Lower leg skin (tissue), 3 donors: ENCODE results near the gene SUB1.

ENCODE experiments used
- POLR2A ChIP-seq, 2 donors: fragments of 450-650 bp; IDR thresholded peaks; one replicate each; pipeline ENCODE4 v1.6.1; 2016 to 2017; ENCODE audit warnings: antibody characterized with exemption in 2 of 2, mild to moderate bottlenecking in 1 of 2, moderate library complexity in 1 of 2
- TF ChIP-seq, protein P1 (sequence below), 3 donors: fragments of 450-650 bp; IDR thresholded peaks; one replicate each; pipeline ENCODE4 v1.5.1; 2016; ENCODE audit warnings: antibody characterized with exemption in 3 of 3, mild to moderate bottlenecking in 3 of 3, moderate library complexity in 2 of 3

- no peak for TF ChIP-seq POLR2A (IDR thresholded peaks at IDR 0.05)
- TF ChIP-seq, protein P1, sequence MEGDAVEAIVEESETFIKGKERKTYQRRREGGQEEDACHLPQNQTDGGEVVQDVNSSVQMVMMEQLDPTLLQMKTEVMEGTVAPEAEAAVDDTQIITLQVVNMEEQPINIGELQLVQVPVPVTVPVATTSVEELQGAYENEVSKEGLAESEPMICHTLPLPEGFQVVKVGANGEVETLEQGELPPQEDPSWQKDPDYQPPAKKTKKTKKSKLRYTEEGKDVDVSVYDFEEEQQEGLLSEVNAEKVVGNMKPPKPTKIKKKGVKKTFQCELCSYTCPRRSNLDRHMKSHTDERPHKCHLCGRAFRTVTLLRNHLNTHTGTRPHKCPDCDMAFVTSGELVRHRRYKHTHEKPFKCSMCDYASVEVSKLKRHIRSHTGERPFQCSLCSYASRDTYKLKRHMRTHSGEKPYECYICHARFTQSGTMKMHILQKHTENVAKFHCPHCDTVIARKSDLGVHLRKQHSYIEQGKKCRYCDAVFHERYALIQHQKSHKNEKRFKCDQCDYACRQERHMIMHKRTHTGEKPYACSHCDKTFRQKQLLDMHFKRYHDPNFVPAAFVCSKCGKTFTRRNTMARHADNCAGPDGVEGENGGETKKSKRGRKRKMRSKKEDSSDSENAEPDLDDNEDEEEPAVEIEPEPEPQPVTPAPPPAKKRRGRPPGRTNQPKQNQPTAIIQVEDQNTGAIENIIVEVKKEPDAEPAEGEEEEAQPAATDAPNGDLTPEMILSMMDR (IDR thresholded peaks at IDR 0.05) = no peak
Measured at GRCh38 chr5:32646061-32646969, 61.0 kb downstream of the SUB1 start.
